ENCODE data around the gene JTB.
A peak's percentile ranks its signal among the peaks of the same experiment; 100 is the strongest.

JTB gene

DNA sequence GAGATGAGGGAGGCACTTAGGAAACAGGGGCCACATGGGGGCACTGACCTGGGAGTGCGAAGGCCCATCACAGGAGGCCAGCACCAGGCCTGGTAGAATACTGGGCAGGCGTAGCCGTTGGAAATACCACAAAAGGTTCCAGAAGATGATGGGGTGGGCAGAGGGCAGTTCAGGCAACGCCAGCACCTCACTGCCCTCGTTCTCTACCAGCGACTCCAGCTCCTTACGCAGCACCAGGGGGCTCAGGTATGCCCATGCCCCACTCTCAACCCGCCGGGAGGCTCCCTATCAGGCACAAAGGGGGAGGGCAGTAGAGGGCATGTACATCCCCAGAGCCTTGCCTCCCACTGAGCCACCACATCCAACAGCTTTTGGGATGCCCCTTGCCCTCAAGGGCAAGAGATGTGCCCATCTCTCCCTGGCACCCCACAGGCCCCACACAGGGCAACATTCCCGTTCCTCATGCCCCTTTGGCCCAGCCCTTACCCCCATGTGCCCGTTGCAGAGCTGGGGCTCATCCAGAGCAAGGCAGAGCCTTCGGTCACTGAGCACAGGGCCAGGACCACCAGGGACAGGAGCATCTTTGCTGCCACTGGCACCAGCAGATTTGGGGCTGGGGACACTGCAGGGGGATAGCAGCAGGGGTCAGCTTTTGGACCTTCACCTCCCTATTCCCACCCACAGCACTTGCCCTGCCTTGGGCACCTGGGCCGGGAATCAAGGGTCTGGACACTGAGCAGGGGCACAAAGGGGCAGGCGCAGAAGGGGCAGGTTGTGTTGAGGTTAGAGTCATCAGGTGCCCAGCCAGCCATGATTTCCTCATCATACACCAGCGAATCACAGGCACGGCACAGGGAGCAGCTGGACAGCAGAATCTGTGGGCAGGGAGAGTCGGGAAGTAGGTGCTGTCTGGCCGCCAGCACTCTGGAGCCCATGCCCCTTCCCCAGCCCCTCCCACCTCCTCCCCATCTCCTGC lies 45.0 kb downstream of the JTB start:
- Mint-ChIP-seq H3K36me3 (ENCODE audit: low read depth) (peaks cover 36% of the 10 kb centered on the region), H3K27me3 (ENCODE audit: low read depth) (no peaks in the 10 kb centered on the region), H3K4me1 (no peaks in the 10 kb centered on the region), H3K4me3 (no peak overlapping the region), H3K27ac (no peak overlapping the region), H3K9me3 (no peaks in the 10 kb centered on the region)
- TF ChIP-seq, protein P1, sequence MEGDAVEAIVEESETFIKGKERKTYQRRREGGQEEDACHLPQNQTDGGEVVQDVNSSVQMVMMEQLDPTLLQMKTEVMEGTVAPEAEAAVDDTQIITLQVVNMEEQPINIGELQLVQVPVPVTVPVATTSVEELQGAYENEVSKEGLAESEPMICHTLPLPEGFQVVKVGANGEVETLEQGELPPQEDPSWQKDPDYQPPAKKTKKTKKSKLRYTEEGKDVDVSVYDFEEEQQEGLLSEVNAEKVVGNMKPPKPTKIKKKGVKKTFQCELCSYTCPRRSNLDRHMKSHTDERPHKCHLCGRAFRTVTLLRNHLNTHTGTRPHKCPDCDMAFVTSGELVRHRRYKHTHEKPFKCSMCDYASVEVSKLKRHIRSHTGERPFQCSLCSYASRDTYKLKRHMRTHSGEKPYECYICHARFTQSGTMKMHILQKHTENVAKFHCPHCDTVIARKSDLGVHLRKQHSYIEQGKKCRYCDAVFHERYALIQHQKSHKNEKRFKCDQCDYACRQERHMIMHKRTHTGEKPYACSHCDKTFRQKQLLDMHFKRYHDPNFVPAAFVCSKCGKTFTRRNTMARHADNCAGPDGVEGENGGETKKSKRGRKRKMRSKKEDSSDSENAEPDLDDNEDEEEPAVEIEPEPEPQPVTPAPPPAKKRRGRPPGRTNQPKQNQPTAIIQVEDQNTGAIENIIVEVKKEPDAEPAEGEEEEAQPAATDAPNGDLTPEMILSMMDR (IDR thresholded peaks at IDR 0.05; ENCODE audit: unreplicated experiment in 3 of 3): no peak

DNA sequence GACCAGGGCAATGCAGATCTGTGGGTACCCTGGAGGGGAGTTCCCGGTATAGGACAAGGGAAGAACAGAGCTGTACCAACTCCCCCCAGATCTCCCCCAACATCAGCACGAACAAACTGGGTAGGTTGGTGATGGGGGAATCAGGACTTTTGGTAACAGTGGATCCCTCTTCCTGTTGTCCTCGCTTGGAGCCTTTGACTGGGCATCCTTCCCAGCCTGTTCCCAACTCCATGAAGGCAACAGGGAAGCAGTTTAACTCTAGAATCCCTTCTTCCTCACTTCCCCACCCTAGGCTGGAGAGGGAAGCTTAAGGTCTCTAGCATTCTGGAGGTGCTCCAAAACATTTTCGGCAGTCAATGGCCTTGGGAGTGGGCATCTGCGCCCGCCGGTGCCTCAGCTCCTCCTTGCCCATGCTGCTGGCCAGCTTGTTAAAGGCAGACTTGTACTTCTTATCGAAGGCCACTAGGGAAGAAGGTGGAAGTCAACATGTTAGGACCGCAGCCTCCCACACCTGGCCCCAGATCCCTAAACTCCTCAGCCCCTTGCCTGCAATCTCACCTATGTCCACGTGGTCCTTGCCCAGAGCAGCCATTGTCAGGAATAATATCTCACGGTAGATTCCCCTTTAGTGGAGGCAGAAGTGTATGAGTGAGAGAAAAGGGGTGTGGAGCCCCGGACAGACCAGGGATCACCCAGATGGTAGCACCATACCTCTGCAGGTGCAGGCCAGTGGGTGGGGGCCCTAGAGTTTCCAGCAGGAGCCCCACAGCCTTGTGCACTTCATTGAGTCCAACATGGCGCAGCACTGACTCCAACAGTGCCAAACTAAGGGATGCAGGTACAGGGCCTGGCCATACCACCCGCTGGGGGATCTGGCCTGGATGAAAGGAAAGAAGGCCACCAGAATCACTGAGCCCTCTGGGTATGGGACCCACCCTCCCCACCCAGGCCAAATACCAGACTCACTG lies 47.2 kb downstream of the JTB start:
- no peaks in the 10 kb centered on the region for H3K27me3 Mint-ChIP-seq (ENCODE audit: low read depth)
- TF ChIP-seq, protein P1 (IDR thresholded peaks at IDR 0.05; ENCODE audit: unreplicated experiment in 3 of 3): no peak
- H3K9me3 Mint-ChIP-seq: no peaks in the 10 kb centered on the region
- H3K4me3 Mint-ChIP-seq: no peak overlapping the region
- no peak overlapping the region for H3K27ac Mint-ChIP-seq
- no peaks in the 10 kb centered on the region for H3K4me1 Mint-ChIP-seq
- peaks cover 18% of the 10 kb centered on the region for H3K36me3 Mint-ChIP-seq (ENCODE audit: low read depth)

DNA sequence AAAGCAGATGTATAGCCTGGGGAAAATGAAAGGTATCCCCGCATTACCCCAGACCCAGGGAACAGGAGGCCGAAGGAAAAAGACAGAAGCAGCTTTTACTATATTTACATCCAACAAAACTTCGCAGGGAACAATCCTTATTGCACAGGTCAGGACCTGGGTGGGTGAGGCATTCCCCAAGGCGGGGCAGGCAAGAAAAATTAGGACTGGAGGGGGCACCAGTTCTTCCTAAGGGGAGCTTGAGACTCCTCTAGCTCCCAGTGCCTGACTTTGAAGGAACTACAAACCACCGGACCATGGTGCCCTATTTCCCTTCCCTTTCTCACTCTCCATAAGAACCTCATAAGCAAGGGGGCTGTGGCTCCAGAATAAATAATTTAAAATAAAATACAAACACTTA lies 48.0 kb downstream of the JTB start:
- Mint-ChIP-seq H3K9me3 (no peaks in the 10 kb centered on the region), H3K27me3 (ENCODE audit: low read depth) (no peaks in the 10 kb centered on the region), H3K4me3 (no peak overlapping the region), H3K36me3 (ENCODE audit: low read depth) (peaks cover 15% of the 10 kb centered on the region), H3K27ac (no peak overlapping the region), H3K4me1 (no peaks in the 10 kb centered on the region)
- TF ChIP-seq, protein P1 (IDR thresholded peaks at IDR 0.05; ENCODE audit: unreplicated experiment in 3 of 3): no peak

DNA sequence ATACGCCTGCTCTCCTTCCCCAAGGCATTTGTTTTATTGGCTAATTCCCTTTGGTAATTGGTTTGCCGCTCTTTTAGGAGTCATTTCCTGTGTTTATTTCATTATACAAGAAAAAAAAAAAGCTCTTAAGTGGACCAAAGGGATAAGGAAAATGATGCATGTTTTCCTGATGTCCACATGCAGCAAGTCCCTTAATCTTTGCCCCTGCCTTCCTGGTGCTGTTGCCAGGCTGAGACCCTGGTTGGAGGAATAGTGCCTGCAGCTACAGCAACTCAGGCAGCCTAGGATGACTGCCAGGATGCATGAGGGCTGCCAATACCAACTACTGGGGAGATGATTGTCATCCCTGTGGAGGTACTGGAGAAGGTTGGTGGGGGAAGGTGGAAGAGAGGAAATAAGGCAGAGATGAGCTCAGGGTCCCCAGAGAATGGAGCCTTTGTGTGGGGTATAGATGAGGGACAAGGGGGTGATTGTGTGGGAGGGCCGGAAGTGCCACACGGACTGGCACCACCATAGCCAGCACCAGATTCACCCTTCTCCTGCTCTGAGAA lies 48.6 kb downstream of the JTB start:
- Mint-ChIP-seq H3K4me3 (no peak overlapping the region), H3K27me3 (ENCODE audit: low read depth) (no peaks in the 10 kb centered on the region)

DNA sequence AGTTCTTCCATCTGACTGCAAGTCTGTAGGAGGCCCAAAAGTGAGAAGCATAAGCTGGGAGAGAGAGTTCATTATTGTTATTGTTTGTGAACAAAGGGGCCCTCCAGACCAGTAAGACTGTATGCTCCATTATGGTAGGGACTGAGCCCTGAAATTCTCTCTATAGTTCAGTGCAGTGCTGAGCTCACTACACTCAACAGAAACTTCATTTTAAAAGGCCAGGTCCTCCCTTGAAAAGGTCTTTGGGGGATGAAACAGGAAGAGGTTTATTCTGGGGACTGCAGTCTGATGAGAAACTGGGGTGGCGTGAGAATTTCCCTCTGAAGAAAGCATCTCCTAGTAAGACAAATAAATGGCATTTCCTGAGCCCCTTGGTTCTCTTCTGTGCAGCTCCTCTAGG lies 49.2 kb downstream of the JTB start:
- H3K4me1 Mint-ChIP-seq: peaks cover 4% of the 10 kb centered on the region
- no peaks in the 10 kb centered on the region for H3K9me3 Mint-ChIP-seq
- peak overlapping the region in 2 of 3 experiments; percentile 5 to 19 for H3K4me3 Mint-ChIP-seq
- H3K27ac Mint-ChIP-seq: peak overlapping the region; percentile 3 to 58 (median 25)
- no peaks in the 10 kb centered on the region for H3K27me3 Mint-ChIP-seq (ENCODE audit: low read depth)
- TF ChIP-seq, protein P1 (IDR thresholded peaks at IDR 0.05; ENCODE audit: unreplicated experiment in 3 of 3): no peak
- peaks cover 13% of the 10 kb centered on the region for H3K36me3 Mint-ChIP-seq (ENCODE audit: low read depth)

More for the DNA sequence above, 48.6 kb downstream of the JTB start:
- TF ChIP-seq, protein P1 (IDR thresholded peaks at IDR 0.05; ENCODE audit: unreplicated experiment in 3 of 3): no peak
- Mint-ChIP-seq H3K4me1 (peaks cover under 1% of the 10 kb centered on the region), H3K9me3 (no peaks in the 10 kb centered on the region), H3K36me3 (ENCODE audit: low read depth) (peaks cover 13% of the 10 kb centered on the region), H3K27ac (peak overlapping the region in 1 of 3 experiments; percentile 58)
